H1 (cell line): Measurements from ENCODE around the gene FBXW5. TPM values are rescaled to one million over a fixed set of nuclear protein-coding genes. Genes with fewer than 3 reads are reported as not detected.

Experiments
- CTCF ChIA-PET: fragments of 300-600 bp; sonication (Branson Sonifier 250); formaldehyde crosslinking; loops from one replicate; lab custom pipeline; 2021; ENCODE audit not compliant: partially characterized antibody; lab: Charles Lee
- POLR2A ChIA-PET: fragments of 300-600 bp; sonication (Branson Sonifier 250); formaldehyde crosslinking; loops from one replicate; lab custom pipeline; 2021; ENCODE audit warnings: inconsistent platforms; ENCODE audit not compliant: partially characterized antibody; lab: Charles Lee
- DNase-seq, 2 experiments: peaks; one replicate each; pipeline versions ENCODE4 v3.0.0 to v3.0.0-alpha.2; 2010 to 2022; ENCODE audit warnings: low spot score in 2 of 2, low read depth in 1 of 2, mixed read lengths in 1 of 2
- FAIRE-seq: peaks from 2 replicates; lab custom pipeline; 2011; peaks lifted over from hg19 to GRCh38; lab: Jason Lieb, UNC
- H2AFZ ChIP-seq: 2 replicates; pipeline ENCODE4 v1.8.1; 2012; ENCODE audit warnings: low read length, inconsistent platforms
- H2AK5ac ChIP-seq: 2 replicates; pipeline ENCODE4 v1.6.1; 2013; ENCODE audit warnings: low read depth, low read length
- H2BK120ac ChIP-seq: replicated peaks from 2 replicates; pipeline ENCODE3; 2013; ENCODE audit warnings: low read depth, low read length, inconsistent platforms
- H2BK12ac ChIP-seq: 2 replicates; pipeline ENCODE4 v1.6.1; 2013; ENCODE audit warnings: low read depth, low read length
- H2BK15ac ChIP-seq: 2 replicates; pipeline ENCODE4 v1.6.1; 2013; ENCODE audit warnings: low read length
- H2BK20ac ChIP-seq: 2 replicates; pipeline ENCODE4 v1.6.1; 2013; ENCODE audit warnings: low read length
- H2BK5ac ChIP-seq: 2 replicates; pipeline ENCODE4 v1.6.1; 2013; ENCODE audit warnings: low read depth, low read length
- H3K14ac ChIP-seq: 2 replicates; pipeline ENCODE4 v1.6.1; 2013; ENCODE audit warnings: inconsistent platforms; ENCODE audit not compliant: insufficient read length
- H3K18ac ChIP-seq: 2 replicates; pipeline ENCODE4 v1.6.1; 2013; ENCODE audit warnings: low read length; ENCODE audit errors: extremely low read depth
- H3K23ac ChIP-seq: 2 replicates; pipeline ENCODE4 v1.6.1; 2013; ENCODE audit warnings: inconsistent platforms; ENCODE audit not compliant: insufficient read length
- H3K23me2 ChIP-seq: 2 replicates; pipeline ENCODE4 v1.6.1; 2013; ENCODE audit warnings: low read depth, low read length
- H3K27ac ChIP-seq: 2 replicates; pipeline ENCODE4 v1.6.1; 2011; ENCODE audit warnings: low read depth, low read length, inconsistent platforms
- H3K27me3 ChIP-seq, 4 experiments: replicated peaks in 1 of 4; 1 replicate in 1 of 4; 2 replicates in 3 of 4; pipeline versions ENCODE4 v1.6.1 to v1.8.1; 2011 to 2013; ENCODE audit warnings: low read length in 3 of 4, mild to moderate bottlenecking in 3 of 4, inconsistent platforms in 2 of 4, mixed read lengths in 2 of 4, moderate library complexity in 1 of 4; ENCODE audit not compliant: control insufficient read depth in 3 of 4, insufficient read depth in 3 of 4; ENCODE audit errors: extremely low read depth in 1 of 4
- H3K36me3 ChIP-seq, 4 experiments: 2 replicates each; pipeline versions ENCODE4 v1.6.1 to v1.8.1; 2011 to 2013; ENCODE audit warnings: mild to moderate bottlenecking in 4 of 4, low read length in 3 of 4, moderate library complexity in 2 of 4, control low read depth in 1 of 4, inconsistent platforms in 1 of 4; ENCODE audit not compliant: insufficient read depth in 4 of 4, control insufficient read depth in 2 of 4
- H3K4ac ChIP-seq: replicated peaks from 2 replicates; pipeline ENCODE3; 2013; ENCODE audit warnings: low read length, low read depth, mixed read lengths, inconsistent platforms; ENCODE audit not compliant: insufficient read length
- H3K4me1 ChIP-seq, 4 experiments: replicated peaks in 1 of 4; 1 replicate in 1 of 4; 2 replicates in 3 of 4; pipeline versions ENCODE4 v1.6.1 to v1.8.1; 2011 to 2013; ENCODE audit warnings: low read length in 3 of 4, inconsistent platforms in 2 of 4, mixed read lengths in 1 of 4; ENCODE audit not compliant: insufficient read depth in 4 of 4, control insufficient read depth in 3 of 4
- H3K4me2 ChIP-seq, 2 experiments: 2 replicates each; pipeline versions ENCODE4 v1.6.1 to v1.8.1; 2011 to 2013; ENCODE audit warnings: low read depth in 2 of 2, low read length in 2 of 2, control low read depth in 1 of 2, inconsistent platforms in 1 of 2, mild to moderate bottlenecking in 1 of 2; ENCODE audit not compliant: insufficient read depth in 1 of 2
- H3K4me3 ChIP-seq, 4 experiments: fragments of 200-600, 300-600 bp in 1 of 4; sonication (generic), shearing (Covaris generic), sonication (Bioruptor Twin) in 1 of 4; 2 replicates each; pipeline versions ENCODE4 v1.5.1 to v1.8.1; 2011 to 2016; ENCODE audit warnings: low read length in 4 of 4, low read depth in 3 of 4, control low read depth in 2 of 4, inconsistent platforms in 2 of 4, mild to moderate bottlenecking in 2 of 4, mixed read lengths in 1 of 4, moderate library complexity in 1 of 4; ENCODE audit not compliant: insufficient read depth in 2 of 4; ENCODE audit errors: extremely low read depth in 1 of 4
- H3K56ac ChIP-seq: replicated peaks from 2 replicates; pipeline ENCODE3; 2013; ENCODE audit warnings: low read depth, mild to moderate bottlenecking, mixed read lengths, low read length, inconsistent platforms; ENCODE audit not compliant: insufficient read length
- H3K79me1 ChIP-seq: 2 replicates; pipeline ENCODE4 v1.6.1; 2013; ENCODE audit warnings: low read depth, low read length, control low read depth
- H3K79me2 ChIP-seq, 2 experiments: 2 replicates each; pipeline versions ENCODE4 v1.6.1 to v1.8.1; 2012 to 2013; ENCODE audit warnings: low read length in 2 of 2, mild to moderate bottlenecking in 2 of 2, inconsistent platforms in 1 of 2; ENCODE audit not compliant: insufficient read depth in 2 of 2, control insufficient read depth in 1 of 2
- H3K9ac ChIP-seq, 4 experiments: replicated peaks in 1 of 4; 1 replicate in 1 of 4; 2 replicates in 3 of 4; pipeline versions ENCODE4 v1.6.1 to v1.8.1; 2011 to 2013; ENCODE audit warnings: low read depth in 3 of 4, low read length in 3 of 4, control low read depth in 2 of 4, mild to moderate bottlenecking in 2 of 4, moderate library complexity in 2 of 4, inconsistent platforms in 1 of 4; ENCODE audit errors: extremely low read depth in 1 of 4
- H3K9me3 ChIP-seq, 2 experiments: 2 replicates each; pipeline versions ENCODE4 v1.6.1 to v1.8.1; 2012 to 2013; ENCODE audit warnings: mild to moderate bottlenecking in 2 of 2, moderate library complexity in 2 of 2, control low read depth in 1 of 2, inconsistent platforms in 1 of 2, low read depth in 1 of 2, low read length in 1 of 2, mixed read lengths in 1 of 2; ENCODE audit not compliant: insufficient read depth in 2 of 2
- H4K20me1 ChIP-seq, 2 experiments: replicated peaks in 1 of 2; 2 replicates each; pipeline versions ENCODE3 to v1.8.1; 2011 to 2013; ENCODE audit warnings: inconsistent platforms in 2 of 2, low read length in 2 of 2, mild to moderate bottlenecking in 1 of 2; ENCODE audit not compliant: insufficient read depth in 2 of 2, control insufficient read depth in 1 of 2
- H4K5ac ChIP-seq: 2 replicates; pipeline ENCODE4 v1.6.1; 2013; ENCODE audit warnings: low read length, low read depth, mixed read lengths, inconsistent platforms; ENCODE audit not compliant: insufficient read length
- H4K8ac ChIP-seq: 2 replicates; pipeline ENCODE4 v1.8.0; 2013; ENCODE audit warnings: mild to moderate bottlenecking, moderate library complexity, low read length, inconsistent platforms; ENCODE audit not compliant: insufficient read depth; ENCODE audit errors: extremely low read depth
- H4K91ac ChIP-seq: replicated peaks from 2 replicates; pipeline ENCODE3; 2013; ENCODE audit warnings: low read length, mixed read lengths, inconsistent platforms; ENCODE audit not compliant: insufficient read length
- BRCA1 ChIP-seq: IDR thresholded peaks from 2 replicates; pipeline ENCODE4 v1.6.1; 2012; ENCODE audit warnings: low read depth, low read length, improper control_type of control experiment
- CTBP2 ChIP-seq: IDR thresholded peaks from 2 replicates; pipeline ENCODE4 v1.7.0; 2011; ENCODE audit warnings: borderline replicate concordance, mild to moderate bottlenecking, moderate library complexity, mixed read lengths, low read length; ENCODE audit not compliant: insufficient read depth, insufficient read length
- FOSL1 ChIP-seq: IDR thresholded peaks from 2 replicates; pipeline ENCODE4 v1.6.1; 2011; ENCODE audit warnings: mild to moderate bottlenecking, low read depth, low read length, moderate library complexity; ENCODE audit not compliant: insufficient read depth
- HDAC6 ChIP-seq: IDR thresholded peaks from one replicate; pipeline ENCODE4 v1.7.1; 2012; ENCODE audit warnings: low read depth, mild to moderate bottlenecking, inconsistent platforms, low read length, moderate library complexity
- JUND ChIP-seq: IDR thresholded peaks from 2 replicates; pipeline ENCODE4 v1.6.1; 2011; ENCODE audit warnings: mild to moderate bottlenecking, improper control_type of control experiment, low read length
- KDM4A ChIP-seq: IDR thresholded peaks from one replicate; pipeline ENCODE4 v1.7.1; 2012; ENCODE audit warnings: low read depth, mild to moderate bottlenecking, moderate library complexity, low read length, inconsistent platforms; ENCODE audit not compliant: severe bottlenecking
- NRF1 ChIP-seq: IDR thresholded peaks from 2 replicates; pipeline ENCODE4 v1.6.1; 2011; ENCODE audit warnings: mild to moderate bottlenecking, low read depth, low read length, improper control_type of control experiment
- POLR2A ChIP-seq, 2 experiments: IDR thresholded peaks; 1 replicate in 1 of 2; 2 replicates in 1 of 2; pipeline ENCODE4 v1.6.1; 2011; ENCODE audit warnings: low read depth in 2 of 2, low read length in 2 of 2, mild to moderate bottlenecking in 2 of 2; ENCODE audit errors: control extremely low read depth in 1 of 2
- POLR2AphosphoS5 ChIP-seq: IDR thresholded peaks from 2 replicates; pipeline ENCODE4 v1.6.1; 2011; ENCODE audit warnings: low read depth, low read length
- TAF7 ChIP-seq: optimal IDR thresholded peaks from 2 replicates; pipeline ENCODE3; 2011; ENCODE audit warnings: low read depth, mild to moderate bottlenecking, inconsistent platforms, low read length, moderate library complexity, borderline replicate concordance
- WGBS, 2 experiments: shearing (Covaris generic) in 1 of 2; methylation state at CpG; one replicate each; pipeline versions ENCODE4 v1.1.6 to v1.1.7; 2013 to 2015; ENCODE audit warnings: low lambda C conversion rate in 2 of 2, mixed read lengths in 2 of 2, inconsistent platforms in 1 of 2, low coverage in 1 of 2, missing lambda C conversion rate in 1 of 2; ENCODE audit not compliant: insufficient replicate concordance in 2 of 2, insufficient coverage in 1 of 2, insufficient read length in 1 of 2; ENCODE audit errors: extremely low coverage in 1 of 2, missing lambda C conversion rate in 1 of 2; 5-methylcytosine and 5-hydroxymethylcytosine counted together
- polyA plus RNA-seq, 7 experiments: library from polyadenylated mRNA; depleted of rRNA in 3 of 7; stranded (reverse) in 5 of 7; unstranded in 2 of 7; fragments of >200 nt in 5 of 7; fragments of 200-250 nt in 2 of 7; gene quantifications; 1 replicate in 5 of 7; 2 replicates in 1 of 7; 4 replicates in 1 of 7; pipeline versions ENCODE4 v1.2.1 to v1.2.3, GENCODE V29; 2011 to 2013; ENCODE audit warnings: missing spikeins in 2 of 7, mixed read lengths in 2 of 7
- total RNA-seq: library from RNA; stranded (reverse); fragmentation: NEBNext Ultra II Directional; extraction: Animal tissue kit (Norgen Biotek cat#: 25700); gene quantifications from 2 replicates; pipeline ENCODE4 v1.2.1, GENCODE V29; 2021
- TF ChIP-seq, protein P1 (sequence below): IDR thresholded peaks from 2 replicates; pipeline ENCODE4 v1.6.1; 2012; ENCODE audit warnings: inconsistent platforms

Gene FBXW5
- total and polyA plus RNA-seq, 2 of the 8 experiments (the other 6 are each of a cell fraction or from before 2014, with no cell fraction given), result 49.0 to 71.0 TPM

DNA sequence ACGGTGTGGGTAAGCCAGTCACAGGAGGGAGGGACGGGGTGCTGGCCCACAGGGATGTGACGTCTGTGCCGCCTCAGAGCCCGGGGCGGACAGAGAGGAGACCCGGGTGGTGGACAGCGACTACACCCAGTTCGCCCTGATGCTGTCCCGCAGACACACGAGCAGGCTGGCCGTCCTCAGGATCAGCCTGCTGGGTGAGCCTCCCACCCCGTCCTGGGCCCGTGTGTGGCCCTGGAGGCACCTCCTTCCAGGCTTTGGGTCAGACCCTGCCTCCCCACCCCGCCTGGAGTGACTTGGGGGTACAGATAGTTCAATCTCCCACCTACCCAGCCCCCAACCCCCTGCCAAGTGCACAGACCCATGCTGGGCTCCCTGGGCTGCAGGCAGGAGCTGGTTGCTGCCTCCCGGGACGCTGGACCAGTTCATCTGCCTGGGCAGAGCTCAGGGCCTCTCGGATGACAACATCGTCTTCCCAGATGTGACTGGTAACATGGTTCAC, 9.3 kb upstream of the FBXW5 start:
- Histone ChIP-seq H3K27ac (no peak overlapping the region), H3K14ac (no peak overlapping the region), H3K23ac (no peak overlapping the region), H3K56ac (no peak overlapping the region), H3K27me3 (no peaks in the 10 kb centered on the region), H3K23me2 (peaks cover 15% of the 10 kb centered on the region; the same call in 1 of the 2 replicates), H4K5ac (no peak overlapping the region), H3K9me3 (no peaks in the 10 kb centered on the region), H2BK20ac (no peak overlapping the region), H3K9ac (no peak overlapping the region), H3K4me3 (no peak overlapping the region), H3K4me1 (peaks cover 0 to 9% (median 6%) of the 10 kb centered on the region in 4 experiments; a peak in 5 of 7 replicates), H3K4ac (no peak overlapping the region), H3K18ac (no peak overlapping the region; the same call in 1 of the 2 replicates), H3K79me2 (no peaks in the 10 kb centered on the region), H3K4me2 (no peak overlapping the region), H2BK5ac (no peak overlapping the region; the same call in none of the 2 replicates), H2BK120ac (no peak overlapping the region), H2AK5ac (no peak overlapping the region), H2BK12ac (no peak overlapping the region), H4K8ac (peak overlapping the region; percentile 25; the same call in 1 of the 2 replicates), H3K79me1 (no peaks in the 10 kb centered on the region), H3K36me3 (no peaks in the 10 kb centered on the region), H2BK15ac (no peak overlapping the region; the same call in 1 of the 2 replicates), H2AFZ (no peak overlapping the region), H4K91ac (no peak overlapping the region), H4K20me1 (peaks cover 0 to 6% of the 10 kb centered on the region in 2 experiments)
- POLR2A ChIA-PET, result no interaction called here
- 66% methylated on average over 3 of the region's 19 CpGs; no CpG with 5 or more reads in 1 of the 2 experiments for whole genome bisulfite sequencing, 2 experiments
- DNase-seq, result no peak
- FAIRE-seq, result no peak
- CTCF ChIA-PET, result interaction anchor here (0.8 to 5.2 kb wide), 5 partner anchors 8 to 165 kb away, joined by 3 to 21 read pairs (median 3); partner anchors contain the start of gene C8G
- no peak for TF ChIP-seq KDM4A
- TF ChIP-seq FOSL1, result no peak
- no peak for TF ChIP-seq TAF7
- TF ChIP-seq HDAC6, result no peak
- TF ChIP-seq POLR2AphosphoS5, result no peak
- TF ChIP-seq, protein P1, sequence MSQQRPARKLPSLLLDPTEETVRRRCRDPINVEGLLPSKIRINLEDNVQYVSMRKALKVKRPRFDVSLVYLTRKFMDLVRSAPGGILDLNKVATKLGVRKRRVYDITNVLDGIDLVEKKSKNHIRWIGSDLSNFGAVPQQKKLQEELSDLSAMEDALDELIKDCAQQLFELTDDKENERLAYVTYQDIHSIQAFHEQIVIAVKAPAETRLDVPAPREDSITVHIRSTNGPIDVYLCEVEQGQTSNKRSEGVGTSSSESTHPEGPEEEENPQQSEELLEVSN, result no peak
- TF ChIP-seq NRF1, result no peak
- TF ChIP-seq BRCA1, result no peak
- no peak for TF ChIP-seq JUND
- no peak for TF ChIP-seq POLR2A (IDR thresholded peaks at IDR 0.05; ENCODE audit: control extremely low read depth in 1 of 2, low read depth in 2 of 2, low read length in 2 of 2)
- no peak for TF ChIP-seq CTBP2
